ENCODE measurements around the gene PAPPA.

- TF ChIP-seq CTCF (IDR thresholded peaks at IDR 0.05) (no peak), POLR2A (IDR thresholded peaks at IDR 0.05) (no peak)
These were observed 241.5 kb downstream of the PAPPA start for GRCh38 chr9:116394894-116395698.

Data from adrenal gland (tissue), 5 donors.